ENCODE data around the gene COMMD3. TPM values are rescaled to one million over a fixed set of nuclear protein-coding genes. Genes with fewer than 3 reads are reported as not detected.
A peak's percentile ranks its signal among the peaks of the same experiment; 100 is the strongest.

The COMMD3 gene
- total RNA-seq, 1 experiment from 2014 or later, result 2.4 TPM

DNA sequence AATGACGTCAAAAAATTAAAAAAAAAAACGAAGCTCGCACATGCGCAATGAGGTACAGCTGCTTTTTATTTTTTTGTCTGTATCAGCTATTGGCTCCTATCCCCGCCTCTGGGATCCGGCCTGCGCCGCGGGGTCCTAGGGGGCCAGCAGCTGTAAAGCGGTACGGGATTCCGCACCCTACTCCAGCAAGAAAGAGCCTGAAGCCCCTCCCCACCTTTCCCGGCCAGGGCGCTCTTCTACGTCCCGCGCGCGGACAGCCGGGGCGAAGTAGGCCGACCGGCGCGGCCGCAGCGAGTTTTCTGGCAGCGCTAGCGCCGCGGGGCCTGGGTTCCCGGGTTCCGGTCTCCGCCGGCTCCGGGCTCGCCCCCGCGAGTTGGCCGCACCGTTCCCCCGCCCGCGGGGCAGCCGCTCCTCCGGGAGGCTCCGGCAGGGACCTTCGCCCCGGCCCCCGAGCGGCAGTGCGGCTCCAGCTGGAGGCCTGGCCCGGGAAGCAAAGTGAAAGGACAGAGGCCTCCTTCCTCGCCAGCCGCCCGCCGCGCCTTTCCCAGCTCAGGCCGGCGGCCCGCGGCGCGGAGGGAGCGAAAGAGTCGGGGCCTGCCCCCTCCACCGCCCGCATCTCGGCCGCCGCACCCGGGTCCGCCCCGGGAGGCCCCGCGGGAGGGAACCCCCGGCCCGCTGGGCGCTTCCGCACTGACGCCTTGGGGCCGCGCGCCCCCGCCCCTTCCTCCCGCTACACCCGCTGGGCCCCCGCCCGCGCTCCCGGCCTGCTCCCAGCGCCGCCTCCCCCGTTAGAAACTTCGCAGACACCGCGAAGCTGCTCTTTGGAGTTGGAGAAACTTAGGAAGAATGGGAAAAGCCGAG lies 24.4 kb downstream of the COMMD3 start:
- no peak overlapping the region for H2AK5ac ChIP-seq (ENCODE audit: insufficient read length, low read length)
- no peaks in the 10 kb centered on the region for H3K9me3 ChIP-seq (ENCODE audit: control insufficient read depth, low read depth, low read length)
- no peak overlapping the region for H3T11ph ChIP-seq (ENCODE audit: low read length)
- no peak overlapping the region for H2BK5ac ChIP-seq (ENCODE audit: insufficient read length, low read length)
- H3K9me3 Mint-ChIP-seq, result peaks cover 0 to 3% of the 10 kb centered on the region in 2 experiments; a peak in 3 of 5 replicates
- WGBS (ENCODE audit: extremely low coverage, insufficient read length, low lambda C conversion rate), result no CpG with 5 or more reads among the region's 98 CpGs
- no peak overlapping the region for H4K91ac ChIP-seq (ENCODE audit: insufficient read length, low read depth, low read length)
- peak overlapping the region; percentile 61 for H3K4me2 ChIP-seq (ENCODE audit: insufficient read depth, insufficient read length, low read length)
- H3K23me2 ChIP-seq (ENCODE audit: insufficient read length, low read depth, low read length, poor library complexity, severe bottlenecking), result peaks cover 16% of the 10 kb centered on the region
- no peak for TF ChIP-seq CTCF (conservative IDR thresholded peaks at IDR 0.05)
- H2BK15ac ChIP-seq (ENCODE audit: low read depth, low read length), result no peak overlapping the region
- H3K23ac ChIP-seq (ENCODE audit: insufficient read length, low read depth, low read length), result no peak overlapping the region
- H3K27me3 Mint-ChIP-seq (ENCODE audit: low read depth), result peaks cover 97% of the 10 kb centered on the region
- no peak overlapping the region for H3K27ac Mint-ChIP-seq
- H3K36me3 Mint-ChIP-seq (ENCODE audit: insufficient read depth in 1 of 3, low read depth in 3 of 3), result no peaks in the 10 kb centered on the region
- no peak overlapping the region for H2BK12ac ChIP-seq (ENCODE audit: insufficient read length, low read depth, low read length)
- no peak overlapping the region for H3K27ac ChIP-seq (ENCODE audit: insufficient read length, low read depth, low read length)
- no peak overlapping the region for H3K14ac ChIP-seq (ENCODE audit: insufficient read depth, low read length)
- H3K4me1 Mint-ChIP-seq, result peaks cover 5 to 14% of the 10 kb centered on the region in 2 experiments
- no peak overlapping the region for H4K5ac ChIP-seq (ENCODE audit: insufficient read length, low read depth, low read length)
- no peak overlapping the region for H2BK20ac ChIP-seq (ENCODE audit: low read depth, low read length, poor library complexity, severe bottlenecking)
- no peaks in the 10 kb centered on the region for H3K79me2 ChIP-seq (ENCODE audit: insufficient read depth, low read length)
- no peak overlapping the region for H3K56ac ChIP-seq (ENCODE audit: insufficient read length, low read depth, low read length)
- no peaks in the 10 kb centered on the region for H3K4me1 ChIP-seq (ENCODE audit: insufficient read depth, low read length)
- no peak overlapping the region for H2BK120ac ChIP-seq (ENCODE audit: low read depth, low read length, poor library complexity, severe bottlenecking)
- peak overlapping the region; percentile 65 to 83 for H3K4me3 Mint-ChIP-seq
- no peak overlapping the region for H3K18ac ChIP-seq (ENCODE audit: insufficient read length, low read depth, low read length)
- H2AFZ ChIP-seq (ENCODE audit: low read length), result no peak overlapping the region
- H4K8ac ChIP-seq (replicated peaks; ENCODE audit: insufficient read length, low read depth, low read length), result no peak overlapping the region
- no peaks in the 10 kb centered on the region for H3K79me1 ChIP-seq (ENCODE audit: insufficient read depth, low read depth, low read length, poor library complexity, severe bottlenecking)
- H3K27me3 ChIP-seq (ENCODE audit: insufficient read depth, low read length), result peaks cover 71% of the 10 kb centered on the region
- no peak overlapping the region for H3K9ac ChIP-seq (ENCODE audit: extremely low read depth, insufficient read length, low read length)
- H4K20me1 ChIP-seq (ENCODE audit: control insufficient read depth, insufficient read depth, insufficient read length), result no peaks in the 10 kb centered on the region
- H3K4ac ChIP-seq (ENCODE audit: low read depth, low read length), result no peak overlapping the region
- peak; percentile 72 for DNase-seq

Measured in H9 (cell line).